H1 (cell line): ENCODE data around the gene GATAD2B. TPM values are rescaled to one million over a fixed set of nuclear protein-coding genes. Genes with fewer than 3 reads are reported as not detected.
A peak's percentile ranks its signal among the peaks of the same experiment; 100 is the strongest.

ENCODE experiments used
- ASH2L ChIP-seq: fragments of 200-600, 300-600 bp; sonication (generic); IDR thresholded peaks from one replicate; pipeline ENCODE4 v1.7.1; 2017; ENCODE audit warnings: low read length
- CBX8 ChIP-seq: fragments of 300-800, 300-1000 bp; sonication (generic); IDR thresholded peaks from 2 replicates; pipeline ENCODE4 v1.7.1; 2016; ENCODE audit warnings: low read depth, low read length, borderline replicate concordance
- CHD2 ChIP-seq: IDR thresholded peaks from 2 replicates; pipeline ENCODE4 v1.6.1; 2012; ENCODE audit warnings: low read length, improper control_type of control experiment
- CREB1 ChIP-seq: IDR thresholded peaks from 2 replicates; pipeline ENCODE4 v1.6.1; 2012; ENCODE audit warnings: inconsistent platforms
- CTBP2 ChIP-seq: IDR thresholded peaks from 2 replicates; pipeline ENCODE4 v1.7.0; 2011; ENCODE audit warnings: borderline replicate concordance, mild to moderate bottlenecking, moderate library complexity, mixed read lengths, low read length; ENCODE audit not compliant: insufficient read depth, insufficient read length
- EP300 ChIP-seq, 2 experiments: IDR thresholded peaks; 1 replicate in 1 of 2; 2 replicates in 1 of 2; pipeline ENCODE4 v1.6.1; 2011 to 2012; ENCODE audit warnings: low read depth in 2 of 2, low read length in 2 of 2, mild to moderate bottlenecking in 2 of 2, borderline replicate concordance in 1 of 2, inconsistent platforms in 1 of 2, moderate library complexity in 1 of 2
- HDAC2 ChIP-seq, 2 experiments: fragments of 300-600 bp in 1 of 2; sonication (generic) in 1 of 2; IDR thresholded peaks; 2 replicates each; pipeline ENCODE4 v1.6.1; 2011 to 2012; ENCODE audit warnings: low read depth in 2 of 2, low read length in 2 of 2, mild to moderate bottlenecking in 2 of 2, moderate library complexity in 2 of 2, borderline replicate concordance in 1 of 2, inconsistent platforms in 1 of 2
- JUN ChIP-seq: IDR thresholded peaks from 2 replicates; pipeline ENCODE4 v1.6.1; 2011; ENCODE audit warnings: low read depth, mild to moderate bottlenecking, improper control_type of control experiment, low read length
- MAX ChIP-seq: IDR thresholded peaks from 2 replicates; pipeline ENCODE4 v1.6.1; 2012; ENCODE audit warnings: inconsistent platforms
- NANOG ChIP-seq: IDR thresholded peaks from 2 replicates; pipeline ENCODE4 v1.6.1; 2011; ENCODE audit warnings: low read length, low read depth, mild to moderate bottlenecking, inconsistent platforms; ENCODE audit not compliant: insufficient read depth, poor library complexity, severe bottlenecking
- POLR2A ChIP-seq, 2 experiments: IDR thresholded peaks; 1 replicate in 1 of 2; 2 replicates in 1 of 2; pipeline ENCODE4 v1.6.1; 2011; ENCODE audit warnings: low read depth in 2 of 2, low read length in 2 of 2, mild to moderate bottlenecking in 2 of 2; ENCODE audit errors: control extremely low read depth in 1 of 2
- POLR2AphosphoS5 ChIP-seq: IDR thresholded peaks from 2 replicates; pipeline ENCODE4 v1.6.1; 2011; ENCODE audit warnings: low read depth, low read length
- POU5F1 ChIP-seq: IDR thresholded peaks from 2 replicates; pipeline ENCODE4 v1.6.1; 2011; ENCODE audit warnings: low read depth, mild to moderate bottlenecking, low read length, moderate library complexity
- RAD21 ChIP-seq, 2 experiments: IDR thresholded peaks in 1 of 2; conservative IDR thresholded peaks in 1 of 2; 2 replicates each; pipeline ENCODE4 v1.6.1; 2011; ENCODE audit warnings: low read depth in 2 of 2, low read length in 2 of 2, improper control_type of control experiment in 1 of 2, inconsistent platforms in 1 of 2, mild to moderate bottlenecking in 1 of 2, moderate library complexity in 1 of 2
- SRF ChIP-seq: IDR thresholded peaks from 2 replicates; pipeline ENCODE4 v1.6.1; 2011; ENCODE audit warnings: mild to moderate bottlenecking, low read depth, low read length, moderate library complexity
- TAF1 ChIP-seq: IDR thresholded peaks from 2 replicates; pipeline ENCODE4 v1.6.1; 2011; ENCODE audit warnings: mild to moderate bottlenecking, low read depth, low read length
- TAF7 ChIP-seq: optimal IDR thresholded peaks from 2 replicates; pipeline ENCODE3; 2011; ENCODE audit warnings: low read depth, mild to moderate bottlenecking, inconsistent platforms, low read length, moderate library complexity, borderline replicate concordance
- TBP ChIP-seq: IDR thresholded peaks from 2 replicates; pipeline ENCODE4 v1.6.1; 2011; ENCODE audit warnings: low read depth, low read length, improper control_type of control experiment
- TCF12 ChIP-seq: IDR thresholded peaks from 2 replicates; pipeline ENCODE4 v1.6.1; 2011; ENCODE audit warnings: low read depth, mild to moderate bottlenecking, low read length
- YY1 ChIP-seq: IDR thresholded peaks from 2 replicates; pipeline ENCODE4 v1.6.1; 2011; ENCODE audit warnings: low read depth, mild to moderate bottlenecking, low read length
- polyA plus RNA-seq, 7 experiments: library from polyadenylated mRNA; depleted of rRNA in 3 of 7; stranded (reverse) in 5 of 7; unstranded in 2 of 7; fragments of >200 nt in 5 of 7; fragments of 200-250 nt in 2 of 7; gene quantifications; 1 replicate in 5 of 7; 2 replicates in 1 of 7; 4 replicates in 1 of 7; pipeline versions ENCODE4 v1.2.1 to v1.2.3, GENCODE V29; 2011 to 2013; ENCODE audit warnings: missing spikeins in 2 of 7, mixed read lengths in 2 of 7
- total RNA-seq: library from RNA; stranded (reverse); fragmentation: NEBNext Ultra II Directional; extraction: Animal tissue kit (Norgen Biotek cat#: 25700); gene quantifications from 2 replicates; pipeline ENCODE4 v1.2.1, GENCODE V29; 2021
- TF ChIP-seq, protein P1 (sequence below): IDR thresholded peaks from 2 replicates; pipeline ENCODE4 v1.6.1; 2012; ENCODE audit warnings: low read length, inconsistent platforms

The GATAD2B gene
- total and polyA plus RNA-seq, 2 of the 8 experiments (the other 6 are each of a cell fraction or from before 2014, with no cell fraction given): 8.4 to 39.1 TPM

GRCh38 chr1:153922972-153923925 is at the start of gene GATAD2B (continued):
- TF ChIP-seq JUN: no peak
- 0 out of 2 replicates have a peak, but pooled peaks have one; percentile 23 for TF ChIP-seq TCF12
- no peak for TF ChIP-seq MAX
- TF ChIP-seq TAF1: peak; percentile 66
- TF ChIP-seq CBX8: no peak
- peak; percentile 89 for TF ChIP-seq CHD2
- TF ChIP-seq, protein P1, sequence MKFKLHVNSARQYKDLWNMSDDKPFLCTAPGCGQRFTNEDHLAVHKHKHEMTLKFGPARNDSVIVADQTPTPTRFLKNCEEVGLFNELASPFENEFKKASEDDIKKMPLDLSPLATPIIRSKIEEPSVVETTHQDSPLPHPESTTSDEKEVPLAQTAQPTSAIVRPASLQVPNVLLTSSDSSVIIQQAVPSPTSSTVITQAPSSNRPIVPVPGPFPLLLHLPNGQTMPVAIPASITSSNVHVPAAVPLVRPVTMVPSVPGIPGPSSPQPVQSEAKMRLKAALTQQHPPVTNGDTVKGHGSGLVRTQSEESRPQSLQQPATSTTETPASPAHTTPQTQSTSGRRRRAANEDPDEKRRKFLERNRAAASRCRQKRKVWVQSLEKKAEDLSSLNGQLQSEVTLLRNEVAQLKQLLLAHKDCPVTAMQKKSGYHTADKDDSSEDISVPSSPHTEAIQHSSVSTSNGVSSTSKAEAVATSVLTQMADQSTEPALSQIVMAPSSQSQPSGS: no peak
- peak; percentile 75 for TF ChIP-seq YY1
- peak in 1 of 2 experiments; percentile 16; a peak in 2 of 3 replicates for TF ChIP-seq POLR2A (IDR thresholded peaks at IDR 0.05; ENCODE audit: control extremely low read depth in 1 of 2, low read depth in 2 of 2, low read length in 2 of 2)
- TF ChIP-seq ASH2L: peak; percentile 12
- TF ChIP-seq NANOG: peak; percentile 68
- TF ChIP-seq TAF7: peak; percentile 40
- TF ChIP-seq CREB1: no peak
- no peak for TF ChIP-seq SRF
- TF ChIP-seq RAD21 (IDR thresholded peaks at IDR 0.05 in 1 of 2, conservative IDR thresholded peaks at IDR 0.05 in 1 of 2; ENCODE audit: low read depth in 2 of 2, low read length in 2 of 2): peak in 1 of 2 experiments; percentile 9; a peak in 1 of 4 replicates
- no peak; the same call in 1 of the 2 replicates for TF ChIP-seq POLR2AphosphoS5
- no peak for TF ChIP-seq HDAC2 (IDR thresholded peaks at IDR 0.05; ENCODE audit: borderline replicate concordance in 1 of 2, low read depth in 2 of 2, low read length in 2 of 2)
- no peak for TF ChIP-seq EP300 (IDR thresholded peaks at IDR 0.05; ENCODE audit: borderline replicate concordance in 1 of 2, low read depth in 2 of 2, low read length in 2 of 2)
- TF ChIP-seq CTBP2: no peak
- peak; percentile 67 for TF ChIP-seq TBP
- no peak for TF ChIP-seq POU5F1
